ENCODE results near the gene HOXA9. TPM values are rescaled to one million over a fixed set of nuclear protein-coding genes. Genes with fewer than 3 reads are reported as not detected.

Gene HOXA9
- total and polyA plus RNA-seq, 2 of the 8 experiments (the other 6 are each of a cell fraction or from before 2014, with no cell fraction given), result not detected

GRCh38 chr7:27167916-27168264 is 2.6 kb upstream of the HOXA9 start:
- Histone ChIP-seq H3K4me2 (ENCODE audit: insufficient read depth in 1 of 2, low read depth in 2 of 2, low read length in 2 of 2) (no peak overlapping the region), H2BK15ac (ENCODE audit: low read length) (no peak overlapping the region), H3K9me3 (ENCODE audit: insufficient read depth in 2 of 2, low read depth in 1 of 2, low read length in 1 of 2) (peaks cover 0 to 6% of the 10 kb centered on the region in 2 experiments; a peak in 1 of 4 replicates), H4K8ac (ENCODE audit: extremely low read depth, insufficient read depth, low read length) (no peak overlapping the region), H4K20me1 (replicated peaks in 1 of 2; ENCODE audit: control insufficient read depth in 1 of 2, insufficient read depth in 2 of 2, low read length in 2 of 2) (peaks cover 27 to 43% of the 10 kb centered on the region in 2 experiments), H3K18ac (ENCODE audit: extremely low read depth, low read length) (no peak overlapping the region), H3K79me1 (ENCODE audit: low read depth, low read length) (no peaks in the 10 kb centered on the region), H2AK5ac (ENCODE audit: low read depth, low read length) (no peak overlapping the region), H3K4me1 (replicated peaks in 1 of 4; ENCODE audit: control insufficient read depth in 3 of 4, insufficient read depth in 4 of 4, low read length in 3 of 4) (peaks cover 0 to 3% (median under 1%) of the 10 kb centered on the region in 4 experiments; a peak in 4 of 7 replicates), H4K91ac (replicated peaks; ENCODE audit: insufficient read length, low read length) (no peak overlapping the region), H3K27ac (ENCODE audit: low read depth, low read length) (no peak overlapping the region), H3K23ac (ENCODE audit: insufficient read length) (no peak overlapping the region), H2BK5ac (ENCODE audit: low read depth, low read length) (no peak overlapping the region), H2BK120ac (replicated peaks; ENCODE audit: low read depth, low read length) (no peak overlapping the region), H3K27me3 (replicated peaks in 1 of 4; ENCODE audit: control insufficient read depth in 3 of 4, extremely low read depth in 1 of 4, insufficient read depth in 3 of 4, low read length in 3 of 4) (peaks cover 95 to 100% (median 100%) of the 10 kb centered on the region in 4 experiments), H3K14ac (ENCODE audit: insufficient read length) (no peak overlapping the region), H3K9ac (replicated peaks in 1 of 4; ENCODE audit: extremely low read depth in 1 of 4, low read depth in 3 of 4, low read length in 3 of 4) (no peak overlapping the region), H4K5ac (ENCODE audit: insufficient read length, low read depth, low read length) (no peak overlapping the region), H3K79me2 (ENCODE audit: control insufficient read depth in 1 of 2, insufficient read depth in 2 of 2, low read length in 2 of 2) (no peaks in the 10 kb centered on the region), H3K23me2 (ENCODE audit: low read depth, low read length) (no peaks in the 10 kb centered on the region), H2AFZ (ENCODE audit: low read length) (no peak overlapping the region), H3K4me3 (ENCODE audit: extremely low read depth in 1 of 4, insufficient read depth in 2 of 4, low read depth in 3 of 4, low read length in 4 of 4) (no peak overlapping the region), H3K56ac (replicated peaks; ENCODE audit: insufficient read length, low read depth, low read length) (no peak overlapping the region), H3K36me3 (ENCODE audit: control insufficient read depth in 2 of 4, insufficient read depth in 4 of 4, low read length in 3 of 4) (peaks cover 0 to 17% (median 0%) of the 10 kb centered on the region in 4 experiments; a peak in 1 of 8 replicates), H2BK12ac (ENCODE audit: low read depth, low read length) (0 out of 2 replicates have a peak overlapping the region, but pooled peaks have one; percentile 71), H2BK20ac (ENCODE audit: low read length) (no peak overlapping the region), H3K4ac (replicated peaks; ENCODE audit: insufficient read length, low read depth, low read length) (no peak overlapping the region)
- 32% methylated on average over 4 of the region's 4 CpGs; no CpG with 5 or more reads in 1 of the 2 experiments for WGBS, 2 experiments (ENCODE audit: extremely low coverage in 1 of 2, insufficient coverage in 1 of 2, insufficient read length in 1 of 2, insufficient replicate concordance in 2 of 2, low coverage in 1 of 2, low lambda C conversion rate in 2 of 2, missing lambda C conversion rate in 1 of 2)
- FAIRE-seq, result no peak
- ChIA-PET POLR2A (ENCODE audit: partially characterized antibody) (no interaction called here), CTCF (ENCODE audit: partially characterized antibody) (interaction anchor here (0.7 to 5.2 kb wide), 9 partner anchors 8 to 486 kb away, joined by 3 to 29 read pairs (median 3); partner anchors contain the start of genes HOXA3 and HOXA5)
- TF ChIP-seq SIRT6 (IDR thresholded peaks at IDR 0.05; ENCODE audit: low read length), result no peak
- peak; percentile 62; the same call in 1 of the 2 replicates for TF ChIP-seq CBX8 (IDR thresholded peaks at IDR 0.05; ENCODE audit: borderline replicate concordance, low read depth, low read length)
- DNase-seq (ENCODE audit: low read depth in 1 of 2, low spot score in 2 of 2), result no peak

Data from H1 (cell line).